Fibroblast of the conjunctiva (primary cell): ENCODE results near the gene AP3S2.
A peak's percentile ranks its signal among the peaks of the same experiment; 100 is the strongest.
"Not testable (repeated sequence)": the region's sequence is repeated elsewhere in the genome, so short reads cannot be mapped to it uniquely, and the experiment has no call there.

ENCODE experiments used
- DNase-seq: peaks from one replicate; pipeline ENCODE4 v3.0.0-alpha.2; 2010; ENCODE audit warnings: low read depth

Gene AP3S2

GRCh38 chr15:89903015-89903857, 9.4 kb upstream of the AP3S2 start:
- DNase-seq: no peak

GRCh38 chr15:89900849-89901248, 7.1 kb upstream of the AP3S2 start:
- no peak for DNase-seq

GRCh38 chr15:89899951-89900567, 6.3 kb upstream of the AP3S2 start:
- no peak for DNase-seq

- DNase-seq: no peak
These were observed 5.6 kb upstream of the AP3S2 start for GRCh38 chr15:89899295-89899945.

GRCh38 chr15:89898614-89899294, 5.0 kb upstream of the AP3S2 start:
- DNase-seq: peak; percentile 29

GRCh38 chr15:89898146-89898545, 4.4 kb upstream of the AP3S2 start:
- no peak for DNase-seq

- no peak for DNase-seq
These were observed 767 bp downstream of the AP3S2 start for GRCh38 chr15:89893027-89893426.

- peak; percentile 69 for DNase-seq
These were observed 5.5 kb downstream of the AP3S2 start for GRCh38 chr15:89888214-89888804.

GRCh38 chr15:89885611-89886010, 8.2 kb downstream of the AP3S2 start:
- no peak for DNase-seq

- DNase-seq: not testable (repeated sequence)
These were observed 8.6 kb downstream of the AP3S2 start for GRCh38 chr15:89885179-89885578.

GRCh38 chr15:89883518-89883917, 10.3 kb downstream of the AP3S2 start:
- DNase-seq: no peak

- no peak for DNase-seq
These were observed 13.1 kb downstream of the AP3S2 start for GRCh38 chr15:89880727-89881126.

- DNase-seq: no peak
These were observed 15.5 kb downstream of the AP3S2 start for GRCh38 chr15:89878323-89878722.

- DNase-seq: no peak
These were observed 16.7 kb downstream of the AP3S2 start for GRCh38 chr15:89877083-89877425.

GRCh38 chr15:89876396-89877082, 17.3 kb downstream of the AP3S2 start:
- DNase-seq: no peak

GRCh38 chr15:89875741-89876140, 18.1 kb downstream of the AP3S2 start:
- no peak for DNase-seq

- DNase-seq: peak; percentile 66
These were observed 18.7 kb downstream of the AP3S2 start for GRCh38 chr15:89874926-89875564.

GRCh38 chr15:89870688-89871288, 23.0 kb downstream of the AP3S2 start:
- no peak for DNase-seq

GRCh38 chr15:89870006-89870405, 23.8 kb downstream of the AP3S2 start:
- no peak for DNase-seq

- DNase-seq: not testable (repeated sequence)
These were observed 24.3 kb downstream of the AP3S2 start for GRCh38 chr15:89869490-89869889.
